Loucy (cell line): ENCODE measurements around the gene SMCO3.

Experiments used
- H2AFZ ChIP-seq: fragments of 200-600 bp; sonication (generic); 2 replicates; pipeline ENCODE4 v1.6.0; 2016; ENCODE audit warnings: antibody characterized with exemption, mild to moderate bottlenecking, low read length, moderate library complexity
- H3F3A ChIP-seq: fragments of 200-600 bp; 2 replicates; pipeline ENCODE4 v1.6.0; 2016; ENCODE audit warnings: antibody characterized with exemption, low read depth, mild to moderate bottlenecking
- H3K27me3 ChIP-seq: fragments of 200-600 bp; sonication (generic); 2 replicates; pipeline ENCODE4 v1.6.1; 2014; ENCODE audit warnings: low read length, mild to moderate bottlenecking; ENCODE audit not compliant: insufficient read depth, poor library complexity, severe bottlenecking
- H3K36me3 ChIP-seq: fragments of 200-600 bp; sonication (generic); 2 replicates; pipeline ENCODE4 v1.6.1; 2016; ENCODE audit warnings: low read length; ENCODE audit not compliant: insufficient read depth
- H3K4me1 ChIP-seq: fragments of 200-600 bp; sonication (generic); 2 replicates; pipeline ENCODE4 v1.5.1; 2014; ENCODE audit warnings: low read length, mild to moderate bottlenecking; ENCODE audit not compliant: insufficient read depth, poor library complexity, severe bottlenecking
- H3K4me2 ChIP-seq: fragments of 200-600 bp; sonication (generic); 2 replicates; pipeline ENCODE4 v1.6.0; 2014; ENCODE audit warnings: antibody characterized with exemption, low read length, low read depth, mild to moderate bottlenecking; ENCODE audit not compliant: poor library complexity, severe bottlenecking
- H3K4me3 ChIP-seq: fragments of 200-600 bp; sonication (generic); 2 replicates; pipeline ENCODE4 v1.5.1; 2014; ENCODE audit warnings: low read length, mild to moderate bottlenecking, mixed read lengths; ENCODE audit not compliant: poor library complexity, severe bottlenecking
- H3K79me2 ChIP-seq: fragments of 200-600 bp; sonication (generic); 2 replicates; pipeline ENCODE4 v1.6.1; 2014; ENCODE audit warnings: low read length; ENCODE audit not compliant: insufficient read depth
- H3K9ac ChIP-seq: fragments of 200-600 bp; sonication (generic); 2 replicates; pipeline ENCODE4 v1.6.0; 2014; ENCODE audit warnings: mild to moderate bottlenecking, low read depth, low read length, moderate library complexity; ENCODE audit not compliant: poor library complexity, severe bottlenecking
- H3K9me2 ChIP-seq: fragments of 200-600 bp; sonication (generic); replicated peaks from 2 replicates; pipeline ENCODE4 v1.6.1; 2016; ENCODE audit warnings: low read depth, low read length, mixed read lengths
- H3K9me3 ChIP-seq: fragments of 200-600 bp; sonication (generic); 2 replicates; pipeline ENCODE4 v1.6.1; 2014; ENCODE audit warnings: mild to moderate bottlenecking, antibody characterized with exemption, low read length, low read depth; ENCODE audit not compliant: insufficient read depth
- H4K20me1 ChIP-seq: fragments of 200-600 bp; sonication (generic); 2 replicates; pipeline ENCODE4 v1.6.0; 2014; ENCODE audit warnings: antibody characterized with exemption, low read length, mild to moderate bottlenecking; ENCODE audit not compliant: insufficient read depth, poor library complexity, severe bottlenecking
- EZH2phosphoT487 ChIP-seq: fragments of 200-600 bp; IDR thresholded peaks from 2 replicates; pipeline ENCODE4 v1.6.1; 2018; ENCODE audit warnings: antibody characterized with exemption, mild to moderate bottlenecking, moderate library complexity, borderline replicate concordance
- TF ChIP-seq, protein P1 (sequence below): fragments of 200-600 bp; sonication (generic); conservative IDR thresholded peaks from 2 replicates; pipeline ENCODE4 v1.5.1; 2014; ENCODE audit warnings: mild to moderate bottlenecking, antibody characterized with exemption, low read length

Gene SMCO3

DNA sequence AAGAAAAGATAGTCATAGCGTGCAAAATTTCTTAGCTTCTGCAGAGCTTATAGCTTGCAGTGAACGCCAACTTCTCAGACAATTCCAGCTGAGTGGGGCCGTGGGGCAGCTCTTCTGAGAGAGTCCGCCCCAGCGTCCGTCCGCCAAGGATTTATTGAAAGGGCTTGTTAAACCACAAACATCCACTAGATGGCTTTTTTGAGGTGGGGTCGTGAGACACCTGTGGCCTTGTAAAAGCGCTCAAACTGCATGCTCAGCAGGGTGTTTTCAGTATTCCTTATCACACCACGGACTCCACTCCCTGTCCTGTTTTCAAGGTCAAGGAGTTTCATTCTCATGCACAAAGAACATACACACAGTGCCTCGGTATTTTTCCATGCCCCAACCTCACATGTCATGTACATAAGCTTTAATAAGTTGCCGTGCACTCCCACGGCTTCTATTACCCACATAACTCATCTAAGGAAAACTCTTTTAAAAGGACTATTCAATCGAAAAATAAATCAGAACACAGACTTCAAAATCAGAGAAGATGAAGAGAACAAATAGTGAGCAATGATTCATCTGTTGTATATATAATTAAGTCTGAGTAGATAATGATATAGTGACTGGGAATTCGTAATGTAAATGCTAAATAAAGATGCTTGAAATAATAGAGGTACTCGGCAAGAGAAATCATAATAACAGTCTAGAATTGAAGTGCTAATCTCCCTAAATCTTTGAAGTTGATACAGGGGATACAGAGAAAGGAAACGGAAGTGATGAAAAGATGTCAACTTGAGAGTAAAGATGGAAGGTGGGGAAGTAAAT lies 57.4 kb downstream of the SMCO3 start:
- no peaks in the 10 kb centered on the region for H3K79me2 ChIP-seq
- H3K27me3 ChIP-seq = no peaks in the 10 kb centered on the region
- no peaks in the 10 kb centered on the region for H4K20me1 ChIP-seq
- H3K36me3 ChIP-seq = no peaks in the 10 kb centered on the region
- H3K9me3 ChIP-seq = no peaks in the 10 kb centered on the region; the same call in 1 of the 2 replicates
- H3K4me3 ChIP-seq = no peak overlapping the region
- H3K4me2 ChIP-seq = no peak overlapping the region
- no peaks in the 10 kb centered on the region for H3K9me2 ChIP-seq
- H2AFZ ChIP-seq = no peak overlapping the region
- H3K4me1 ChIP-seq = no peaks in the 10 kb centered on the region
- TF ChIP-seq, protein P1, sequence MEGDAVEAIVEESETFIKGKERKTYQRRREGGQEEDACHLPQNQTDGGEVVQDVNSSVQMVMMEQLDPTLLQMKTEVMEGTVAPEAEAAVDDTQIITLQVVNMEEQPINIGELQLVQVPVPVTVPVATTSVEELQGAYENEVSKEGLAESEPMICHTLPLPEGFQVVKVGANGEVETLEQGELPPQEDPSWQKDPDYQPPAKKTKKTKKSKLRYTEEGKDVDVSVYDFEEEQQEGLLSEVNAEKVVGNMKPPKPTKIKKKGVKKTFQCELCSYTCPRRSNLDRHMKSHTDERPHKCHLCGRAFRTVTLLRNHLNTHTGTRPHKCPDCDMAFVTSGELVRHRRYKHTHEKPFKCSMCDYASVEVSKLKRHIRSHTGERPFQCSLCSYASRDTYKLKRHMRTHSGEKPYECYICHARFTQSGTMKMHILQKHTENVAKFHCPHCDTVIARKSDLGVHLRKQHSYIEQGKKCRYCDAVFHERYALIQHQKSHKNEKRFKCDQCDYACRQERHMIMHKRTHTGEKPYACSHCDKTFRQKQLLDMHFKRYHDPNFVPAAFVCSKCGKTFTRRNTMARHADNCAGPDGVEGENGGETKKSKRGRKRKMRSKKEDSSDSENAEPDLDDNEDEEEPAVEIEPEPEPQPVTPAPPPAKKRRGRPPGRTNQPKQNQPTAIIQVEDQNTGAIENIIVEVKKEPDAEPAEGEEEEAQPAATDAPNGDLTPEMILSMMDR = peak; percentile 48
- no peak for TF ChIP-seq EZH2phosphoT487
- no peaks in the 10 kb centered on the region for H3F3A ChIP-seq
- no peak overlapping the region for H3K9ac ChIP-seq
